Stimulated activated CD8-positive, alpha-beta memory T cell treated with anti-CD3 and anti-CD28 coated beads, Interleukin-12 subunit alpha, Interleukin-12 subunit beta, amount 100 ng/mL, for 24 hours (primary cell): Measurements from ENCODE around the gene HIPK4.
"Not testable (repeated sequence)": the region's sequence is repeated elsewhere in the genome, so short reads cannot be mapped to it uniquely, and the experiment has no call there.

Experiments used
- DNase-seq: peaks from one replicate; pipeline ENCODE4 v3.0.0-alpha.2; 2020; ENCODE audit errors: extremely low read depth

The HIPK4 gene

GRCh38 chr19:40390084-40390742 lies at the start of gene HIPK4:
TSS of gene HIPK4 (minus strand) at chr19:40390181. CDS start at chr19:40389902, 279 bp downstream.
- DNase-seq: no peak

- DNase-seq: no peak
Observed at GRCh38 chr19:40438284-40438683, 48.3 kb upstream of the HIPK4 start.

- DNase-seq: no peak
Observed at GRCh38 chr19:40433391-40434216, 43.6 kb upstream of the HIPK4 start.

GRCh38 chr19:40432760-40433159 lies 42.8 kb upstream of the HIPK4 start:
- DNase-seq: not testable (repeated sequence)

GRCh38 chr19:40431698-40432097 lies 41.7 kb upstream of the HIPK4 start:
- DNase-seq: no peak

GRCh38 chr19:40430242-40430641 lies 40.3 kb upstream of the HIPK4 start:
- not testable (repeated sequence) for DNase-seq

GRCh38 chr19:40428197-40428596 lies 38.2 kb upstream of the HIPK4 start:
- DNase-seq: not testable (repeated sequence)

- DNase-seq: peak; percentile 100
Observed at GRCh38 chr19:40425450-40426287, 35.7 kb upstream of the HIPK4 start, which contains the start of gene SERTAD1. TSS of gene SERTAD1 (minus strand) at chr19:40425992. CDS start at chr19:40423546, 2,446 bp downstream.

GRCh38 chr19:40424637-40425449 lies 34.9 kb upstream of the HIPK4 start:
- DNase-seq: no peak

GRCh38 chr19:40423938-40424337 lies 34.0 kb upstream of the HIPK4 start:
- DNase-seq: no peak

- no peak for DNase-seq
Observed at GRCh38 chr19:40422748-40423566, 33.0 kb upstream of the HIPK4 start.

GRCh38 chr19:40421993-40422747 lies 32.2 kb upstream of the HIPK4 start:
- DNase-seq: no peak

GRCh38 chr19:40420766-40421765 lies 31.1 kb upstream of the HIPK4 start:
- peak; percentile 33 for DNase-seq

GRCh38 chr19:40420451-40420765 lies 30.4 kb upstream of the HIPK4 start:
- DNase-seq: no peak

- no peak for DNase-seq
Observed at GRCh38 chr19:40419780-40420179, 29.8 kb upstream of the HIPK4 start.

- DNase-seq: no peak
Observed at GRCh38 chr19:40419066-40419612, 29.2 kb upstream of the HIPK4 start.

GRCh38 chr19:40418040-40418439 lies 28.1 kb upstream of the HIPK4 start:
- no peak for DNase-seq

GRCh38 chr19:40417643-40417981 lies 27.6 kb upstream of the HIPK4 start:
- no peak for DNase-seq
